Adrenal gland (tissue), 5 donors: ENCODE measurements around the gene SLC15A1.

Experiments
- CTCF ChIP-seq, 6 experiments: fragments of 450-650 bp in 4 of 6; fragments of 200-600 bp in 2 of 6; sonication (generic) in 1 of 6; IDR thresholded peaks; 1 replicate in 5 of 6; 2 replicates in 1 of 6; pipeline versions ENCODE4 v1.5.1 to v1.8.0; 2016 to 2021; ENCODE audit warnings: antibody characterized with exemption in 6 of 6, mild to moderate bottlenecking in 2 of 6, moderate library complexity in 1 of 6
- POLR2A ChIP-seq, 2 donors: fragments of 450-650 bp; IDR thresholded peaks; one replicate each; pipeline ENCODE4 v1.6.1; 2017; ENCODE audit warnings: antibody characterized with exemption in 2 of 2, mild to moderate bottlenecking in 2 of 2, moderate library complexity in 1 of 2
- donor health status: DM: no; HTN: no; CAD: no.

DNA sequence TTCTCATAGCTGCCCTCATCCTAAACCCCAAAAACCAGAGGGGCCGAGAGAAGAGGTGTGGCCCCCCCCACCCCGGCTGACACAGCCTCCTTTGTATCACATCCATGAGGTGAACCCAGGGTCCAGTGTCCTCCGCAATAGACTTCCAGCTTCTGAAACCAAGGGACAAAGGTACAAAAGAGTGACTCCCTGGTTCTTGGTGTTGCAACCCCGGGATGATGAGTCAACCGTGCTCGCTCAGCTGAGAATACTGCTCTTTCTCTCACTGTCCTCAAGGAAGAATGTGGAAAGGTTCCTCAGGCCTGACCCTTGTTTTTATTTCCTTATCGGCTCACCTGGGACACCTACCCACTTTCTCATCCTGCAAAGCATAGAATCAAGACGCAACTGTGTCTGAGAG lies 5.5 kb downstream of the SLC15A1 start:
- no peak for TF ChIP-seq CTCF (IDR thresholded peaks at IDR 0.05)
- no peak for TF ChIP-seq POLR2A (IDR thresholded peaks at IDR 0.05)
